Mucosa of descending colon (tissue), 3 donors: ENCODE results near the gene POMT2. TPM values are rescaled to one million over a fixed set of nuclear protein-coding genes. Genes with fewer than 3 reads are reported as not detected.

ENCODE experiments used
- ATAC-seq: fragments of 200-7000 bp; cut with Tn5 transposase; one replicate; pipeline ENCODE4 v1.9.1; 2020; ENCODE audit warnings: mild to moderate bottlenecking, moderate library complexity
- DNase-seq, 3 donors: peaks; one replicate each; pipeline ENCODE4 v3.0.0-alpha.2; 2020
- H3K36me3 ChIP-seq: fragments of 200-600 bp; one replicate; pipeline ENCODE4 v1.8.0; 2021; ENCODE audit warnings: low read depth, mild to moderate bottlenecking
- H3K4me1 ChIP-seq: fragments of 200-600 bp; one replicate; pipeline ENCODE4 v1.8.0; 2021; ENCODE audit warnings: low read depth, mild to moderate bottlenecking
- H3K4me3 ChIP-seq: fragments of 200-600 bp; one replicate; pipeline ENCODE4 v1.8.0; 2021; ENCODE audit warnings: mild to moderate bottlenecking
- H3K9me3 ChIP-seq: fragments of 200-600 bp; one replicate; pipeline ENCODE4 v1.8.0; 2021; ENCODE audit warnings: mild to moderate bottlenecking
- CTCF ChIP-seq: fragments of 200-600 bp; IDR thresholded peaks from one replicate; pipeline ENCODE4 v1.8.0; 2022; ENCODE audit warnings: antibody characterized with exemption, mild to moderate bottlenecking
- intact Hi-C, 2 donors: fragments of 100-400 bp; cut with DNase I in 1 of 2; cut with micrococcal nuclease in 1 of 2; formaldehyde crosslinking; loops; one replicate each; pipeline versions ENCODE4 v1.11.0 to v1.11.1; 2022; cut with DNase I, micrococcal nuclease
- total RNA-seq, 3 donors: library from RNA; stranded (reverse); fragmentation: NEBNext Ultra II Directional in 2 of 3; extraction: Animal tissue kit (Norgen Biotek cat#: 25700) in 2 of 3; gene quantifications; one replicate each; pipeline versions ENCODE4 v1.2.1 to v1.2.4, GENCODE V29; 2021 to 2023
- donor health status: DM: no; HTN: no; CAD: no; lungs with moderate emphysema.
- donor health status: DM: no; HTN: no; CAD: no.
- donor health status: DM: no; HTN: yes; CAD: no.

The POMT2 gene
- total RNA-seq, 3 donors from 2014 or later, result 22.9 to 28.5 (median 23.2) TPM

GRCh38 chr14:77301103-77301502 is 19.6 kb downstream of the POMT2 start:
- TF ChIP-seq CTCF, result peak; percentile 63
- Histone ChIP-seq H3K4me1 (peaks cover 15% of the 10 kb centered on the region), H3K4me3 (no peak overlapping the region), H3K9me3 (no peaks in the 10 kb centered on the region), H3K36me3 (no peaks in the 10 kb centered on the region)
- DNase-seq (peak; percentile 70 to 91 (median 80)), ATAC-seq (peak; percentile 56)
- intact Hi-C loops, result no loop called here

GRCh38 chr14:77299771-77300170 is 20.9 kb downstream of the POMT2 start:
- no peak for TF ChIP-seq CTCF
- Histone ChIP-seq H3K9me3 (no peaks in the 10 kb centered on the region), H3K4me3 (no peak overlapping the region), H3K36me3 (no peaks in the 10 kb centered on the region), H3K4me1 (peaks cover 15% of the 10 kb centered on the region)
- intact Hi-C loops, result no loop called here
- peak; percentile 95 for ATAC-seq
- DNase-seq, result peak; percentile 71 to 80 (median 76)

DNA sequence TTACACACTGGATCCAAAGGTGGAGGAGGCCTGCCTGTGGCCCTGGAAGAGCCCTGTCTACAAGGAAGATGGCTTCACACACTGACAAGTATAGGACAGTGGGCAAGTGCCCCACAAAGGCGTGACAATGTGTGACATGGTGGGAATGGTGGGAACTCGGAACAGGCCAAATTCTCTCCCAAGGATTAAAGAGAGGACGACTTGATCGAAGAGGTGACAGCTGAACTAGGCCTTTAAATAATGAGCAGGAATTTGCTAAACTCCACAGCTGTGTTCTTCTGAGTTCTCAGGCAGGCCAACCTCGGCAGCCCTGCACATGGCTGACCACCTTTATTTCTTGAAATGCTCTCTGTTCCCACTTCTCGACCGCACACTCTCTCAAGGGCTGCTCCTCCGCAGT is 23.8 kb downstream of the POMT2 start:
- no peak for TF ChIP-seq CTCF
- no peak overlapping the region for H3K4me3 ChIP-seq

DNA sequence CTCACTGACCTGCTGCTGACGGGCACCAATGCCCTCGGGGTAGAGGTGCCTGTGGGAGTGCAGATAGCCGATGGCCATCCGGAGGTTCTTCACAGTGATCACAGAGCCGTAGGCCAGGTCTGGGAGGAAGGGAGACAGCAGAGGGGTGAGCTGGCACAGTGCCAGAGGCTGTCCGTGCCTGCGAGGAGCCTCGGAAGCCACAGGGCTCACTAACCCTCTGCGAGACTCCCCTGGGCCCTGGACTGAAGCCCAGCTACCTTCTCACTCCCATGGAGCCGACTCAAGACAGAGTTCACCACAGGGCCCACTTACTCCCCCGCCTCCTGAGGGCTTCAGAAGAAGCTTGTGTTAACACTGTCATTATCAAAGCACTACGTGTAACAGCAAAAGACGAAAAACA is 24.5 kb downstream of the POMT2 start:
- intact Hi-C loops, result no loop called here
- H3K9me3 ChIP-seq, result no peaks in the 10 kb centered on the region
- TF ChIP-seq CTCF, result no peak
- peaks cover 15% of the 10 kb centered on the region for H3K4me1 ChIP-seq
- no peak overlapping the region for H3K4me3 ChIP-seq
- no peaks in the 10 kb centered on the region for H3K36me3 ChIP-seq
- DNase-seq, result no peak
- no peak for ATAC-seq

More for the DNA sequence above, 23.8 kb downstream of the POMT2 start:
- no peaks in the 10 kb centered on the region for H3K36me3 ChIP-seq
- H3K9me3 ChIP-seq, result no peaks in the 10 kb centered on the region
- intact Hi-C loops, result no loop called here
- ATAC-seq (no peak), DNase-seq (no peak)
- peaks cover 15% of the 10 kb centered on the region for H3K4me1 ChIP-seq

DNA sequence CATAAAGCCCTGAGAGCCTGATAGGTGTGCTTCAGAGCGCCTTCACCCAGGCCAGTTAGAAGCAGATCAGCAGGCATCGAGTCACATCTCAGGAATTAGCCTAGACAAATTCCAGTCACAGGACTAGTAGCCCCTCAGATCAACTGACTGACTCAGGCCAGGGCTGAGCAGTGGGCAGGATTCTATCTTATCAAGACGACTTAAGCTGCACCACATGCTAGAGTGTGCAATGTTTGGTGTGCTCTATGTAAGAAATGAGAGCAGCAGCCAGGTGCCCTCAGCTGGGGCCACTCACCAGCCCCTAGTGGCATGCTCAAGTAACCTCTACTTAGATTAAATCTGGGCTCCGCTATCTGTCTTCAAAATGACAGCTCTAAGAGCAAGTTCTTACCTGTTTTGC is 30.0 kb downstream of the POMT2 start:
- intact Hi-C loops, result no loop called here
- no peak for TF ChIP-seq CTCF
- DNase-seq (no peak), ATAC-seq (no peak)
- no peaks in the 10 kb centered on the region for H3K9me3 ChIP-seq
- H3K4me1 ChIP-seq, result no peaks in the 10 kb centered on the region
- no peak overlapping the region for H3K4me3 ChIP-seq
- H3K36me3 ChIP-seq, result no peaks in the 10 kb centered on the region

DNA sequence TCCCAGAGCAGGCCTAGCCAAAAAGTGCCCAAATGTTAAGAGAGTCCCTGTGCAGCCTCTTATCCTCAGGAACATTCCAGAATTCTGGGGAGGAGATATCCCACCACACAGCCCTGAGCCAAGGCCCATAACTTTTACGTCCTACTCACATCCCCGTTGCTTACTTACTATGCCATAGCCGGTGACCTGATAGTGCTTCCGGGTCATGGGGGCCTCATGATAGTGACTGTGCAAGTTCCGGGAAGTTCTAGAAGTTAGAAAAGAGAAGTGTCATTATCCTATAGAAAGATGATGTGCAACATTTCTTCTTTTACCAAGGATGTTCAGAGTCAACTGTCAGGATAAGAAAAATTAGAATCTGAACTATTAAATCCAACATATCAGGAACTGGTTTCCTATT is 34.1 kb downstream of the POMT2 start:
- ATAC-seq, result no peak
- Histone ChIP-seq H3K36me3 (no peaks in the 10 kb centered on the region), H3K4me1 (no peaks in the 10 kb centered on the region), H3K9me3 (no peaks in the 10 kb centered on the region), H3K4me3 (no peak overlapping the region)
- intact Hi-C loops, result no loop called here
- DNase-seq, result no peak
- no peak for TF ChIP-seq CTCF
